Measurements from ENCODE around the gene TEX53. TPM values are rescaled to one million over a fixed set of nuclear protein-coding genes. Genes with fewer than 3 reads are reported as not detected.

The TEX53 gene
- total RNA-seq, 2 donors from 2014 or later: not detected

GRCh38 chr9:114631166-114631565 lies 26.4 kb downstream of the TEX53 start:
- Histone ChIP-seq H3K27ac (no peak overlapping the region), H3K4me3 (no peak overlapping the region), H3K4me1 (no peaks in the 10 kb centered on the region), H3K9me3 (no peaks in the 10 kb centered on the region), H3K36me3 (peaks cover 27% of the 10 kb centered on the region), H3K27me3 (no peaks in the 10 kb centered on the region)
- TF ChIP-seq CTCF (IDR thresholded peaks at IDR 0.05): no peak
- no peak for DNase-seq (ENCODE audit: low spot score)

- H3K9me3 ChIP-seq: no peaks in the 10 kb centered on the region
- H3K36me3 ChIP-seq: peaks cover 27% of the 10 kb centered on the region
- no peak overlapping the region for H3K27ac ChIP-seq
- DNase-seq (ENCODE audit: low spot score): no peak
- H3K4me1 ChIP-seq: no peaks in the 10 kb centered on the region
- no peaks in the 10 kb centered on the region for H3K27me3 ChIP-seq
- H3K4me3 ChIP-seq: no peak overlapping the region
- TF ChIP-seq CTCF (IDR thresholded peaks at IDR 0.05): no peak
Measured at GRCh38 chr9:114629563-114630090, 28.0 kb downstream of the TEX53 start.

- no peaks in the 10 kb centered on the region for H3K27me3 ChIP-seq
- H3K36me3 ChIP-seq: peaks cover 27% of the 10 kb centered on the region
- no peak overlapping the region for H3K4me3 ChIP-seq
- no peak for DNase-seq (ENCODE audit: low spot score)
- no peaks in the 10 kb centered on the region for H3K4me1 ChIP-seq
- H3K9me3 ChIP-seq: no peaks in the 10 kb centered on the region
- TF ChIP-seq CTCF (IDR thresholded peaks at IDR 0.05): no peak
- no peak overlapping the region for H3K27ac ChIP-seq
Measured at GRCh38 chr9:114627553-114627952, 30.1 kb downstream of the TEX53 start.

- Histone ChIP-seq H3K36me3 (peaks cover 27% of the 10 kb centered on the region), H3K4me3 (no peak overlapping the region), H3K27ac (no peak overlapping the region), H3K4me1 (peaks cover 0 to 8% of the 10 kb centered on the region in 2 donors), H3K27me3 (no peaks in the 10 kb centered on the region), H3K9me3 (no peaks in the 10 kb centered on the region)
- no peak for TF ChIP-seq CTCF (IDR thresholded peaks at IDR 0.05)
- DNase-seq (ENCODE audit: low spot score): no peak
Measured at GRCh38 chr9:114626415-114627020, 31.1 kb downstream of the TEX53 start.

- peaks cover 0 to 8% of the 10 kb centered on the region in 2 donors for H3K4me1 ChIP-seq
- TF ChIP-seq CTCF (IDR thresholded peaks at IDR 0.05): no peak
- no peak for DNase-seq (ENCODE audit: low spot score)
- peaks cover 16% of the 10 kb centered on the region for H3K36me3 ChIP-seq
- H3K27ac ChIP-seq: no peak overlapping the region
- no peaks in the 10 kb centered on the region for H3K9me3 ChIP-seq
- H3K27me3 ChIP-seq: no peaks in the 10 kb centered on the region
- H3K4me3 ChIP-seq: no peak overlapping the region
Measured at GRCh38 chr9:114624677-114625076, 32.9 kb downstream of the TEX53 start.

Measured in right atrium auricular region (tissue), 2 donors.